ENCODE data around the gene HNF1A.

HNF1A gene

GRCh38 chr12:120977531-120978295 is 630 bp upstream of the HNF1A start:
- Histone ChIP-seq H2AFZ (ENCODE audit: low read depth, low read length) (no peak overlapping the region), H3K9ac (ENCODE audit: low read length) (no peak overlapping the region), H4K20me1 (ENCODE audit: insufficient read depth, low read length) (no peaks in the 10 kb centered on the region), H3K4me1 (ENCODE audit: low read length) (no peaks in the 10 kb centered on the region), H3K27ac (ENCODE audit: low read length) (no peak overlapping the region), H3K9me3 (ENCODE audit: insufficient read depth, low read length) (no peaks in the 10 kb centered on the region), H3K79me2 (ENCODE audit: low read length) (no peaks in the 10 kb centered on the region), H3K27me3 (ENCODE audit: low read depth, low read length) (no peaks in the 10 kb centered on the region), H3K4me3 (ENCODE audit: low read length) (no peak overlapping the region), H3K36me3 (replicated peaks; ENCODE audit: low read depth, low read length) (no peaks in the 10 kb centered on the region), H3K4me2 (ENCODE audit: low read length) (no peak overlapping the region)
- TF ChIP-seq, protein P1, sequence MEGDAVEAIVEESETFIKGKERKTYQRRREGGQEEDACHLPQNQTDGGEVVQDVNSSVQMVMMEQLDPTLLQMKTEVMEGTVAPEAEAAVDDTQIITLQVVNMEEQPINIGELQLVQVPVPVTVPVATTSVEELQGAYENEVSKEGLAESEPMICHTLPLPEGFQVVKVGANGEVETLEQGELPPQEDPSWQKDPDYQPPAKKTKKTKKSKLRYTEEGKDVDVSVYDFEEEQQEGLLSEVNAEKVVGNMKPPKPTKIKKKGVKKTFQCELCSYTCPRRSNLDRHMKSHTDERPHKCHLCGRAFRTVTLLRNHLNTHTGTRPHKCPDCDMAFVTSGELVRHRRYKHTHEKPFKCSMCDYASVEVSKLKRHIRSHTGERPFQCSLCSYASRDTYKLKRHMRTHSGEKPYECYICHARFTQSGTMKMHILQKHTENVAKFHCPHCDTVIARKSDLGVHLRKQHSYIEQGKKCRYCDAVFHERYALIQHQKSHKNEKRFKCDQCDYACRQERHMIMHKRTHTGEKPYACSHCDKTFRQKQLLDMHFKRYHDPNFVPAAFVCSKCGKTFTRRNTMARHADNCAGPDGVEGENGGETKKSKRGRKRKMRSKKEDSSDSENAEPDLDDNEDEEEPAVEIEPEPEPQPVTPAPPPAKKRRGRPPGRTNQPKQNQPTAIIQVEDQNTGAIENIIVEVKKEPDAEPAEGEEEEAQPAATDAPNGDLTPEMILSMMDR (IDR thresholded peaks at IDR 0.05; ENCODE audit: low read depth, low read length): no peak
- no peak for TF ChIP-seq EZH2phosphoT487 (IDR thresholded peaks at IDR 0.05; ENCODE audit: low read depth)

DNA sequence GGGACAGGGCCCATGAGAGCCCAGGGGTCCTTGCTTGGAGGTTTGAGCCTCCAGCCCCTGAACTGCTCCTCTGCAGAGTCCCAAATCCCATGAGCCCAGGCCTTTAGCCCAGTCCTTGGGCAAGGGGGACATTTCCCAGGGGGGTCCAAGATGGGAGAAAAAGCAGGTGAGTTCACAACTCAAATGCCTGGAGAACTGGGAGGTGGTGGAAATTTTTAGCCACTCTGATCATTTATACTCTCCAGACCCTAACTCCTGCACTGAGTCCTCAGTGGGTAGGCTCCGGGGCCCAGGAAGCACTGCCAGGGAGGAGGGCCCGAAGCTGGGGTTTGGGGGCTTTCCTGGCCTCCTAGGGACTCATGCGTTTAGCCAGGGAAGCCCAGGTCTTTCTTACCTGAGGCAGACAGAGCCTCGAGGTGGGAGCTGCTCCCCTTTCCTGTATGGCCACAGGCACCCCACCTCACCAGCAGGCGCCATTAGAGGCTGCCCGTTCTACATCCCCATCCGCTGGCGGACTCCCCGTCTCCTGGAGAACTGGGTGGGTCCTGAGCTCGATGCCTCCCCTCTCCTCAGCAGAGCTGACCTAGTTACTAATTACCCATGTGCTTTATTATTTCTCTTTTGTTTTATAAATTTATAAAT is 998 bp downstream of the HNF1A start:
- Histone ChIP-seq H3K9ac (ENCODE audit: low read length) (no peak overlapping the region), H2AFZ (ENCODE audit: low read depth, low read length) (no peak overlapping the region), H3K9me3 (ENCODE audit: insufficient read depth, low read length) (no peaks in the 10 kb centered on the region), H3K79me2 (ENCODE audit: low read length) (no peaks in the 10 kb centered on the region), H3K4me1 (ENCODE audit: low read length) (no peaks in the 10 kb centered on the region), H4K20me1 (ENCODE audit: insufficient read depth, low read length) (no peaks in the 10 kb centered on the region), H3K27me3 (ENCODE audit: low read depth, low read length) (no peaks in the 10 kb centered on the region), H3K4me2 (ENCODE audit: low read length) (no peak overlapping the region), H3K27ac (ENCODE audit: low read length) (no peak overlapping the region), H3K4me3 (ENCODE audit: low read length) (no peak overlapping the region), H3K36me3 (replicated peaks; ENCODE audit: low read depth, low read length) (no peaks in the 10 kb centered on the region)
- no peak for TF ChIP-seq EZH2phosphoT487 (IDR thresholded peaks at IDR 0.05; ENCODE audit: low read depth)
- TF ChIP-seq, protein P1 (IDR thresholded peaks at IDR 0.05; ENCODE audit: low read depth, low read length): no peak

GRCh38 chr12:120979862-120980696 is 1.7 kb downstream of the HNF1A start:
- Histone ChIP-seq H3K79me2 (ENCODE audit: low read length) (no peaks in the 10 kb centered on the region), H2AFZ (ENCODE audit: low read depth, low read length) (no peak overlapping the region), H3K9ac (ENCODE audit: low read length) (no peak overlapping the region), H3K36me3 (replicated peaks; ENCODE audit: low read depth, low read length) (no peaks in the 10 kb centered on the region), H3K9me3 (ENCODE audit: insufficient read depth, low read length) (no peaks in the 10 kb centered on the region), H3K27ac (ENCODE audit: low read length) (no peak overlapping the region), H3K4me3 (ENCODE audit: low read length) (no peak overlapping the region), H3K4me2 (ENCODE audit: low read length) (no peak overlapping the region), H4K20me1 (ENCODE audit: insufficient read depth, low read length) (no peaks in the 10 kb centered on the region), H3K27me3 (ENCODE audit: low read depth, low read length) (no peaks in the 10 kb centered on the region), H3K4me1 (ENCODE audit: low read length) (no peaks in the 10 kb centered on the region)
- TF ChIP-seq, protein P1 (IDR thresholded peaks at IDR 0.05; ENCODE audit: low read depth, low read length): no peak
- no peak for TF ChIP-seq EZH2phosphoT487 (IDR thresholded peaks at IDR 0.05; ENCODE audit: low read depth)

All from OCI-LY3 (cell line).